Fibroblast of pulmonary artery (primary cell): ENCODE measurements around the gene DPPA2.

Experiments used
- DNase-seq: peaks from one replicate; pipeline ENCODE4 v3.0.0-alpha.2; 2010; ENCODE audit warnings: low read depth
- H3K4me3 ChIP-seq: replicated peaks from 2 replicates; pipeline ENCODE4 v1.5.1; 2011; ENCODE audit warnings: low read depth, mild to moderate bottlenecking, control low read depth, low read length, moderate library complexity
- CTCF ChIP-seq: IDR thresholded peaks from 2 replicates; pipeline ENCODE4 v1.5.1; 2011; ENCODE audit warnings: mild to moderate bottlenecking, control low read depth, low read length, inconsistent platforms; ENCODE audit errors: missing control alignments

DPPA2 gene

DNA sequence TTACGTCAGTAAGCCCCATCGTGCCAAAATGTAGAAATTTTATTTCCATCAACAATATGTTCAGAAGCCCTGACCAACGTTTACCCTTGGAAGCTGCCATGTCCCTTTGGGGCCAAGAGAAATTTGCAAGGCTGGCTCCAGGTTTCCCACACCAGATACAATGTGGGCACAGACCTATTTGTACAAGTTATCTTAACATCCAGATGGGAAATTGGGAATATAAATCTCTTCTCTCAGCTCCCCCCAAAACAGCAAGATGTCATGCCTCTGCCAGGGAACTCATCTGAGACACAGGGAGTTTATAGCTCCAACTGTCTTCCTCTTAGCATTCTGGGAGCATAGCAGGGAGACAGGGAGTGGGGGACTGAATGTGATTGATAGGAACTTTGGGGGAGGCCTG is 9.3 kb upstream of the DPPA2 start:
- no peak for TF ChIP-seq CTCF
- DNase-seq, result no peak

GRCh38 chr3:109325109-109325508 is 8.8 kb upstream of the DPPA2 start:
- no peak for TF ChIP-seq CTCF
- H3K4me3 ChIP-seq, result no peak overlapping the region
- DNase-seq, result no peak

More for the DNA sequence above, 9.3 kb upstream of the DPPA2 start:
- H3K4me3 ChIP-seq, result no peak overlapping the region

DNA sequence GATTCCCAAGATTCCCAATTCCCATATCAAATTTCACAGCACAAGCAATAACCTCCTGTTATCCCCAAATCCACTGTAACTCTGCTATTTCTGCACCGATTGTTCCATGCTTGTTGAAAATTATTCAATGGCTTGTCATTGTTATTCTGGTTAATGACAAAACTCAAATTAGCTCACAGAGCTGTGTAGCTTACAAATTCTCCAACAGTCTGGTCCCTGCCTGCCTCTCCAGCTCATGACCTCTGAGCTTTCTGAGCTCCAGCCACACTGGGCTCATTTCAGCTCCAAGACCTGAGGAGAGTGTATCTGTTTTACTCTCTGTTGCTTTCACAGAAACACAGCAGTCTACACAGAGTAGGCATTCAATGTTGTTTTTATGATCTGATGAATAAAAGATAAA is 3.3 kb downstream of the DPPA2 start:
- TF ChIP-seq CTCF, result no peak
- no peak for DNase-seq
- no peak overlapping the region for H3K4me3 ChIP-seq

DNA sequence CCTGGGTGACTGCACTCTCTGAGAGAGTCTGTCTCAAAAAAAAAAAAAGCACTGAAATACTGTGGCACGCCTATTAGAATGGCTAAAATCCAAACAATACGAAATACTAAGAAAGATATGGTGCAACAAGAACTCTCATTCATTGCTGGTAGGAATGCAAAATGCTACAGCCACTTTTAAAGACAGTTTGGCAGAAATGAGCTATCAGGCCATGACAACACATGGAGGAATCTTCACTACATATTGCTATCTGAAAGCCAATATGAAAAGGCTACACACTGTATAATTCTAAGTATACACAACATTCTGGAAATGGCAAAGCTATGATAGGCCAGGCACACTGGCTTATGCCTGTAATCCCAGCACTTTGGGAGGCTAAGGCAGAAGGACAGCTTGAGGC is 18.8 kb downstream of the DPPA2 start:
- H3K4me3 ChIP-seq, result no peak overlapping the region
- TF ChIP-seq CTCF, result no peak
- DNase-seq, result no peak

- no peak overlapping the region for H3K4me3 ChIP-seq
- no peak for DNase-seq
- TF ChIP-seq CTCF, result no peak
Measured at GRCh38 chr3:109284071-109284470, 32.2 kb downstream of the DPPA2 start.

GRCh38 chr3:109278546-109278945 is 37.8 kb downstream of the DPPA2 start:
- no peak overlapping the region for H3K4me3 ChIP-seq
- DNase-seq, result no peak
- TF ChIP-seq CTCF, result no peak

- no peak for DNase-seq
- H3K4me3 ChIP-seq, result no peak overlapping the region
- TF ChIP-seq CTCF, result no peak
Measured at GRCh38 chr3:109278141-109278540, 38.2 kb downstream of the DPPA2 start.
